Amygdala (tissue), 56 donors: ENCODE measurements around the gene TCF12.

Experiments
- DNase-seq, 56 donors: peaks; one replicate each; lab custom pipeline; 2025; lab: John Stamatoyannopoulos, UW

TCF12 gene

DNA sequence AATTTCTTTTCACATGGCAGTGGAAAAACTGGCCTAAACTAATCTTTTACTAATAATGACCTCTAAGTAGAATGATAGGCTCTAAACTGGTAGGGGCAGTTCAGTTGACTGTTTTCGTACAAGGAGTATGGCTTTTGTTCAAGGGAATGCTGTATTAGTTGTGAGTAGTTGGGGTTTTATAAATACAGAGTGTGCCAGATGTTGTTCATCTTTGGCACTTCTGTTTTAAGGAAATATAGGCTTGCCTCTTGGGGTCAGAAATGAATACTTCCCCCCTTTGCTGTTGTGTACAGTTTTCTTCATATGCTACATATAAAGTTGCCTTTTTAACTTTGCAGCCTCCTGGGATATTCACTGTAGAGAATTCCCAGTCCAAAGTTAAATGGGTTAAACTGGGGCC lies 276.9 kb downstream of the TCF12 start:
- DNase-seq = no peak

- DNase-seq = no peak
These were observed 278.4 kb downstream of the TCF12 start for GRCh38 chr15:57196865-57197264.

DNA sequence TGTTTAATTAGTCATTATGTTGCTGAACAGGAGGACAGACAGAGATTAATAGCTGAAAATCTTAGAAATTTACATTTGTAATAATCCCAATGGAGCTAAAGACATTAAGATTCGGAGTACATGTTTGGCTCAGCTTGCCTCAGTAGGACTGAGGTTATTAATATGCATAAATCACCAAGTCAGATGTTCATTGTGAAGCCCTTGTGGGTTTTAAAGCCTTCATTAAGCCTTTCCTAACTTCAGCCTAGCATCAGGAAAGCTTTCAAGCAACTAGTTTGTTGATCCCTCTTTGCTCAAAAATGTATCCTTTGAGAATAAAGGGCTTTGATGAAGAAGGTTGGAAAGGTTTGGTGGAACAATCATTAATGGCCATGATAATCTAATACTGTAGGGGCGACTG lies 279.7 kb downstream of the TCF12 start:
- DNase-seq = no peak

DNA sequence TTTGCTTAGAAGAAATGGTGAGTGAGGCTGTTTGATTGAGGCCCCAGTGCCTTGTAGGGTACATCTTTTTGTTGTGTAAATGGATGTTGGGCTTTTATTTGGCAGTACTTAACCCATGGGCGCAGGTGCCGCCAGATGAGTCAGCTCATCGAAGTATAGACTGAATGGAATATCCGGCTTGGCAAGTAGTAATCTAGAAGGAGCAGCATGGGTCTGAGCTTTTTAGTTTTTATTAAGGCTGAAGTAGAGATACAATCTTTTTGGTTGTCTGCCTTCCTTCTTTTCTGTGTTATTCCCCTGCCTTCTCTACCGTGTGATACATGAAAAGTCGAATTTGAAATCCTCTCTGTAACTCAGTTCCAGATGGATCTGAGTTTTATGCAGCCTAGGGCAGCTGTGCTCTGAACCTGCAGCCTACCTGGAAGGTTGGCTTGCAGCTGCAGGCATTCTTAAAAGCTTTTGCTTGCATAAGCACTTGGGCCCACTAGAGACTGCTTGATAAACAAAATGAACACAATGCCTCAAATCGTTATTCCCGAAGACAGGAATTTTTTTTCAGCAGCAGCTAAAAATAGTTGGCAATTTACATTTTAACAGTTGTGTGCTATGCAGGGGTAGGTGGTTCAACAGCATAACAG lies 280.3 kb downstream of the TCF12 start:
- DNase-seq = peak in 1 of 56 donors; percentile 39

DNA sequence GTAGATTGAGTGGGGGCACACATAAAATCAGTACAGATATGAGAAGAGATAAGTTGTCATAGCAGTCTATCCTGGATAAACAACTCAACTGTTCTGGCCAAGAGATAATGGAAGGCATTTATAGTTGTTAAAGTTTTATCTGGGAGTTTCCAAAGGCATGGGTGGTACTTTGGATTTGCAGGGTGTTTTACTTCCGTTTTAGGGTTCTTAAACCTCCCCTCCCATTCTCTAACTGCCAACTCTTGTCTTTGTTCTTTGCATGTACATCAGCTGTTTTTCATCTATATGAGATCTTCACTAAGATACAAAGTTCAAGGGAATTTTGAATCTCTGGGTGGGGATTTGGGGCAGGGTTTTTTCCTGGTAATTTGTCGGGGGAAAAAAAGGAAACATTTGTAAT lies 283.1 kb downstream of the TCF12 start:
- no peak for DNase-seq

GRCh38 chr15:57203906-57204305 lies 285.5 kb downstream of the TCF12 start:
- DNase-seq = no peak

DNA sequence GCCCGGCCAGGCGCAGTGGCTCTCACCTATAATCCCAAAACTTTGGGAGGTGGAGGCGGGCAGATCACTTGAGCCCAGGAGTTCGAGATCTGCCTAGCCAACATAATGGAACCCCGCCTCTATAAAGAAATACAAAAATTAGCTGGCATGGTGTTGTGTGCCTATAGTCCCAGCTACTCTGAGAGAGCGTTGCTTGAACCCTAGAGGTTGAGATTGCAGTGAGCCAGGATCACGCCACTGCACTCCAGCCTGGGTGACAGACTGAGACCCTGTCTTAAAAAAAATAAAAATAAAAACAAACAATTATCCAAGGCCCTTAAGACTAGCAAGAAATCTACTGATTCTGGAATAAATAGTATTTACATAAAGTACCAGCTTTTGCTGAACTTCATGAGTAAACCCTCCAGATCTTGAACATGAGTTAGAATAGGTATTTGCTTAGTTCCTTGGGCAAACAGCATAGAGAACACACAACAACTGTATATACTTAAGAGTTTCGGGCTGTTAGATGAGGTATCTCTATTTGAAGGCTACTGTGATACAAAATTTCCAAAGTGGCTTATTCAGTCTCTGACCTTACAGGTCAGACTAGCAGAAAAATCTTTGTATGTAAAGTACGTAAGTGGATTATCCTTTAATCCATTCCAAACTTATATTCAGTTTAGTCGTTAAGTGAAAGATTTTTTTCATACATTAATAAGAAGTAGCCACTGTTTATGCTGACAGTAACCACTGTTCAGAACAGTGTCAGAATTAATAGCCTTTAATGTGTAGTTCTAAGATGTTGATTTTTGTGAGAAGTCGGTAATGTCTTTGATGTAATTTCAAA lies 286.8 kb downstream of the TCF12 start:
- DNase-seq = no peak

DNA sequence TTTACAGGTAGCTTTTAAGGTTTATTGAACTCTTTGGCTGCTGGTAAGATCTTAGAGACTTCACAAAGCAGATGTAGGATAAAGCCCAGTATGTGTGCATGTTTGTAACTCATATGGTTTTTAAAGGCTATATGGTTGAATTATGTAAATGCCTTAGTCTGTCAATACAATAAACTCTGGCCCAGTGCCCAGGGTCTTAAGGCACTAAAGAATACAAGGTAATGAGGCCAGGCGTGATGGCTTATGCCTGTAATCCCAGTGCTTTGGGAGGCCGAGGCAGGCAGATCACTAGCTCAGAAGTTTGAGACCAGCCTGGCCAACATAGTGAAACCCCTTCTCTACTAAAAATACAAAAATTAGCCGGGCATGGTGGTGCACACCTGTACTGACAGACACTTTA lies 287.6 kb downstream of the TCF12 start:
- DNase-seq = peak in 1 of 56 donors; percentile 12

- DNase-seq = peak in 1 of 56 donors; percentile 43
These were observed 295.4 kb downstream of the TCF12 start for GRCh38 chr15:57213862-57214261.

DNA sequence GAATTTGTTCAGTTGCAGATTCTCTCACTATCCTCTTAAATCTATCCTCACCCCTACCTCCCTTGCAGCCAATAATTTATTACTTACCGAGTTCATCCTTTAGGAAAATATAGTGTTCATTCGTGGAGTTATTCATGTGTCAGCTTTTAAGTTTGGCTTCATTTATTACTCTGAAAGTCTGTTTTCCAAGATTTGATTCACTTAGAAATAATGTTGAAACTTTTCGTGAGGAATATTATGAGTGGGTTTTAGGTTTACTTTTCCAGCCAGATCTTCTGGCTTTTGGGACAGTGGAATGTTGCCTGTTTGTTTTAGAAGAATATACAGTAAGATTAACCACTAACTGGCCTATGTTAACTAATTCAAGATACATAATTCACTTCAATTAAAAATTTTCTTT lies 296.9 kb downstream of the TCF12 start:
- no peak for DNase-seq

DNA sequence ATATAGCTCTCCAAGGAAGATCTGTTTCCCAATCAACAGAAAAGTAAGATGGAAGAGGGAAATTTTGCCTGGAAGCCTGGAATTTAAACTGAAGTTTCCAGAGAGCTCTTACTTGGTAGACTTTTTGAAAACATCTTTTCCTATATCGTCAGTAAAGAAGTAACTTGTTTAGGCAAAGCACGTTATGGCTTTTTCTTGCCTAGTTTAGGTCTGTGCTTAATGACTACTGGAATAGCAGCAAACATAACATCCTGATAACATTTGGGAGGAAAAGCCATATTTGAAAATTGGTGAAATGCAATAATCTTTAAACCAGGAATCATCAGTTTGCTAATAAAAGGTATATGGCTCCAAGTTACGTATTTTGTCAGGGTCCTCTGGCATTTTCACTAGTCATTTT lies 297.4 kb downstream of the TCF12 start:
- DNase-seq = no peak

DNA sequence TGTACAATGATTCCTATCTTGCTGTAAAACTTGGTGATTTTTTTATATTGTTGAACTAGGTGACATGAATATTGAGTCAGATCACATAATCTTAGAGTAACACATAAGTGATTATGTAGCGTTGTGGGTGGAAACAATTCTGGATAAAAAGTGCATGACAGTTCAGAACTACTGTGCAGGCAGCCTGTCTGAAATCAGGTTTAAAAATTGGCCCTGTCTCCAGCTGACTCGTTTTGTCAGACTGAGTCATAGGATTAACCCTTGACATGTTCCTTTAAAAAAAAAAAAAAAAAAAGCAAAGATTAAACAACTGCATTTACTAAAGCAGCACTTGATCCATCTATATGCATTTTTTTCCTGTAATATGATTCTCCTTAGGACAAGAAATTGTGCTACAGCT lies 297.8 kb downstream of the TCF12 start:
- no peak for DNase-seq

DNA sequence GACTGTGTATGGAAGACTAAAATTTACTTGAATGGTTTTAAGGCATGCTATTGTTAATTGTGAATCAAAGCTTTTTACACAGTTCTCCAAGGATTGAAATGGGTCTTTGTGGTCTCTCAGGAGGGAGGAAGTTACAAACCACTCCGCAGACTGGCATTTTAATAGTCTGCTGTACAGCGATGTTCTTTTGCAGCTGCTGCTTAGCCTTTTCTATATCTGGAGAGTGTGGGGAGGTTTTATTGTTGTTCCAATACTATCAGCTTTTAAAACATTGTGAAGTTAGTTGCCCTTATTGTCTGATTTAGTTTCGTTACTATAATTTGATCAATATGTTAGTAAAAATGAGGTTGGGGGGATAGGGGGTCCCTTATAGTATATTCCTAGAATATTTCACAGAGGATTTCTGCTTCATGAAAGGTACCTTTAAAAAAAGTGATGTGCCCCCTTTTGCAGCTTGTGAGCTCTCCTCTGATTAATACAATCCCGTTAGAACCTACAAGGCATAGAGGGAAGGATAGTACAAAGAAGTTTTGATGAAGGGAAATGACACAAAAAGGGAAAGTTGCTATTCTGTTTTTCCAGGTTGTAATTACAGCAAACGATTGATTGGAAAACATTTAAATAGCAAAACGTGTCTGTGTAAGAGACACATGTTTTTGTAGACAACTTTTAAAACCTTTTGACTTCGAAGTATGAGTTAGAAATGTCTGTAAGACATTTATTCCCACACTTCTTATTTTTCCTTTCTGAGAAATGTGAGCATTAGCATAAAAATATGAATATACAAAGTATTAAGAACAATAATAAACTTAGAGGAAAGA lies 299.5 kb downstream of the TCF12 start:
- peak in 6 of 56 donors; percentile 7 to 53 (median 19) for DNase-seq

GRCh38 chr15:57218826-57219576 lies 300.6 kb downstream of the TCF12 start:
- no peak for DNase-seq

- no peak for DNase-seq
These were observed 301.8 kb downstream of the TCF12 start for GRCh38 chr15:57220205-57220604.

GRCh38 chr15:57221134-57221533 lies 302.7 kb downstream of the TCF12 start:
- DNase-seq = no peak

DNA sequence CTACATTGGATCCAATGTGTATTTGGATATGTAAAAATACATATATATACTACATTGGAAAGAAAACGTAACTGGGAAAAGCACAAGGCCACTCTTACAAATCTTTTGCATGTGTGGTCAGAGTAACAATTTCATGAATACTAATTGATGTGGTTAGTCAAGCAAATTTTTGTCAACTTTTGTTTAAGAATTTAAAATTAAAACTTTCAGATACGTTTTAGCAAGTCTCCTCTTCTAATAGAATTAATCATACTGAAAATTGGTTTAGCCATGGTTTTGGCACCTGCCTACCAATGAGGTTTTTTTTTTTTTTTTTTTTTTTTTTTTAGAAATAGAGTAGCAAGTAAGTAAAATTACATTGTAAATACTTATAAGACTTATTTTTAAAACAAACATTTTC lies 304.9 kb downstream of the TCF12 start:
- no peak for DNase-seq

GRCh38 chr15:57223887-57224286 lies 305.4 kb downstream of the TCF12 start:
- DNase-seq = no peak

DNA sequence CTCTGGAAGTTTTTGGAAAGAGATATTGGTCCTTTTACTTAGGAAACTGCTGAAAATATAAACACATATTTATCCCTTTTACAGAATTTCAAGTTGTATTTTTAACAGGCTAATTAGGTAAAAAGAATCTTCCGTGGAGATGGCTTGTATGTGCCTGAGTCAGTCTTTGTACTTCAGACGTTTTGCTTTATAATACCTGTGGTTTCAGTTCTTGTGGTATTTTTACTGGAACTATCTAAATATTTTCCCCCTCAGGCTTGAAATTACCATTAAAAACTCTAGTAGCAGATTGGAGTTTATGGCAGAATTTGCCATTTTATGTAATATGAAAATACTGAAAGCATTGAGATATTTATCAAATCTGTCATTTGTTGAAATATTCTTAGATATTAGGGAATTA lies 306.2 kb downstream of the TCF12 start:
- DNase-seq = no peak

DNA sequence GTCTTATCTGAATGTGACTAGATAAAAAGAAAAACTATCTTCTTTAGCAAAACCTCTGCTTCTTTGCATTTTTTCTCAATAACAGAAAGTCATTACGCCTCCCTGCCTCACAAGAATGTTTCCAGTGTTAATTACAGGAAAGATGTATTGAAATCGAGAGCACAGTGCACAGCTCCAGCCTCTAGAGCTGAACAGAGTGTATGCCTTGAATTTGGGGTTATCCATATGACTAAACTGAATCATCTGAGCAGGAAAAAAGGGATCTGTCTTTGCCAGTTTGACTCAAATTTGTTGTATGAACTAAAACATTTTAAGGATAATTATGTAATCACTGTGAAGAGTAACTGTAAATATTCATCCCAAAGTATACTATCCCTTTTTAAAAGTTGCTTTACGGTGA lies 308.7 kb downstream of the TCF12 start:
- no peak for DNase-seq

GRCh38 chr15:57227899-57228298 lies 309.5 kb downstream of the TCF12 start:
- DNase-seq = no peak
